SK-N-SH treated with all-trans-retinoic acid at 6 μM for 48 hours (cell line): ENCODE measurements around the gene GNAQ.

ENCODE experiments used
- ATAC-seq: fragments of 200-7000 bp; cut with Tn5 transposase; 3 replicates; pipeline ENCODE4 v1.9.1; 2020; ENCODE audit warnings: mild to moderate bottlenecking, moderate library complexity
- ARNTL ChIP-seq: fragments of 450-650 bp; formaldehyde crosslinking; IDR thresholded peaks from 2 replicates; pipeline ENCODE4 v1.5.0; 2020; ENCODE audit warnings: low read depth, mild to moderate bottlenecking, moderate library complexity, borderline replicate concordance
- BACH2 ChIP-seq: fragments of 250-450 bp; sonication (Bioruptor Pico); IDR thresholded peaks from 2 replicates; pipeline ENCODE4 v1.9.0; 2021; ENCODE audit warnings: mild to moderate bottlenecking, borderline replicate concordance
- CREB5 ChIP-seq: fragments of 250-450 bp; sonication (Bioruptor Pico); IDR thresholded peaks from 2 replicates; pipeline ENCODE4 v1.5.1; 2020; ENCODE audit warnings: low read depth, mild to moderate bottlenecking, moderate library complexity
- CSDC2 ChIP-seq: fragments of 250-450 bp; sonication (Bioruptor Pico); IDR thresholded peaks from 2 replicates; pipeline ENCODE4 v1.5.0; 2020; ENCODE audit warnings: mild to moderate bottlenecking, moderate library complexity
- CSRNP3 ChIP-seq: fragments of 250-450 bp; sonication (Bioruptor Pico); IDR thresholded peaks from 2 replicates; pipeline ENCODE4 v1.5.1; 2021; ENCODE audit warnings: mild to moderate bottlenecking, moderate library complexity
- ESRRG ChIP-seq: fragments of 250-450 bp; sonication (Bioruptor Pico); IDR thresholded peaks from 2 replicates; pipeline ENCODE4 v1.6.1; 2021; ENCODE audit warnings: mild to moderate bottlenecking
- GLIS3 ChIP-seq: fragments of 250-450 bp; sonication (Bioruptor Pico); IDR thresholded peaks from 2 replicates; pipeline ENCODE4 v1.5.0; 2020; ENCODE audit warnings: mild to moderate bottlenecking, moderate library complexity
- ISL1 ChIP-seq: fragments of 250-450 bp; sonication (Bioruptor Pico); IDR thresholded peaks from 2 replicates; pipeline ENCODE4 v2.1.2; 2022; ENCODE audit warnings: mild to moderate bottlenecking, moderate library complexity
- OSR1 ChIP-seq: fragments of 250-450 bp; sonication (Bioruptor Pico); IDR thresholded peaks from 2 replicates; pipeline ENCODE4 v1.8.0; 2022; ENCODE audit warnings: moderate library complexity, mild to moderate bottlenecking, inconsistent platforms
- POU6F1 ChIP-seq: fragments of 250-450 bp; sonication (Bioruptor Pico); IDR thresholded peaks from 2 replicates; pipeline ENCODE4 v1.8.0; 2021; ENCODE audit warnings: low read depth, mild to moderate bottlenecking, moderate library complexity, borderline replicate concordance
- PPARA ChIP-seq: fragments of 250-450 bp; sonication (Bioruptor Pico); IDR thresholded peaks from 2 replicates; pipeline ENCODE4 v1.5.0; 2020; ENCODE audit warnings: mild to moderate bottlenecking, borderline replicate concordance
- RARB ChIP-seq: fragments of 250-450 bp; sonication (Bioruptor Pico); IDR thresholded peaks from 2 replicates; pipeline ENCODE4 v1.8.0; 2021; ENCODE audit warnings: mild to moderate bottlenecking, moderate library complexity
- SNAI2 ChIP-seq: fragments of 250-450 bp; sonication (Bioruptor Pico); IDR thresholded peaks from 2 replicates; pipeline ENCODE4 v1.5.0; 2020; ENCODE audit warnings: mild to moderate bottlenecking, moderate library complexity
- TCF4 ChIP-seq: fragments of 250-450 bp; sonication (Bioruptor Pico); IDR thresholded peaks from 2 replicates; pipeline ENCODE4 v1.8.0; 2021; ENCODE audit warnings: mild to moderate bottlenecking, moderate library complexity, borderline replicate concordance
- TOX ChIP-seq: fragments of 250-450 bp; sonication (Bioruptor Pico); IDR thresholded peaks from 2 replicates; pipeline ENCODE4 v1.8.0; 2021; ENCODE audit warnings: mild to moderate bottlenecking, moderate library complexity, borderline replicate concordance
- ZC3H10 ChIP-seq: fragments of 250-450 bp; sonication (Bioruptor Pico); IDR thresholded peaks from 2 replicates; pipeline ENCODE4 v1.5.1; 2021; ENCODE audit warnings: mild to moderate bottlenecking, moderate library complexity
- ZFP3 ChIP-seq: fragments of 250-450 bp; sonication (Bioruptor Pico); IDR thresholded peaks from 2 replicates; pipeline ENCODE4 v1.5.0; 2020; ENCODE audit warnings: mild to moderate bottlenecking, moderate library complexity
- ZFP30 ChIP-seq: fragments of 450-650 bp; formaldehyde crosslinking; IDR thresholded peaks from 2 replicates; pipeline ENCODE4 v1.5.0; 2022; ENCODE audit warnings: mild to moderate bottlenecking, moderate library complexity
- ZNF565 ChIP-seq: fragments of 450-650 bp; formaldehyde crosslinking; conservative IDR thresholded peaks from 2 replicates; pipeline ENCODE4 v1.5.0; 2020; ENCODE audit warnings: low read depth, mild to moderate bottlenecking, moderate library complexity
- ZNF70 ChIP-seq: fragments of 450-650 bp; formaldehyde crosslinking; IDR thresholded peaks from 2 replicates; pipeline ENCODE4 v1.5.0; 2020; ENCODE audit warnings: mild to moderate bottlenecking, moderate library complexity
- ZNF8 ChIP-seq: fragments of 450-650 bp; formaldehyde crosslinking; IDR thresholded peaks from 2 replicates; pipeline ENCODE4 v1.5.0; 2020; ENCODE audit warnings: mild to moderate bottlenecking, moderate library complexity
- TF ChIP-seq, protein P1 (sequence below): fragments of 250-450 bp; sonication (Bioruptor Pico); IDR thresholded peaks from 2 replicates; pipeline ENCODE4 v1.8.0; 2020; ENCODE audit warnings: mild to moderate bottlenecking, moderate library complexity, borderline replicate concordance
- TF ChIP-seq, protein P2 (sequence below): fragments of 250-450 bp; sonication (Bioruptor Pico); IDR thresholded peaks from 2 replicates; pipeline ENCODE4 v1.5.0; 2020; ENCODE audit warnings: mild to moderate bottlenecking, moderate library complexity

Gene GNAQ

DNA sequence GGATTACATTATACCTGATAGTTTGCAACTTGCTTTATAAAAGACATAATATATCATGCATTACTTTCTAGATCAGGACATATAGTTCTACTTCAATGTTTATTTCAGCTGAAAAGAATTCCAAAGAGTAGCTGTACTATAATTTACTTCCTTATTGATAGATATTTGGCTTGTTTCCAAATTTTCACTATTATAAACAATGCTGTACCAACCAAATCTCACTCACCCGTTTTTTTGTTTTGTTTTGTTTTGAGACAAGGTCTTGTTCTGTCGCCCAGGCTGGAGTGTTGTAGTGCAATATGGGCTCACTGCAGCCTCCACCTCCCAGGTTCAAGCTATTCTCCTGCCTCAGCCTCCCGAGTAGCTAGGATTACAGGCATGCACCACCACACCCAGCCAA is 132.7 kb downstream of the GNAQ start (continued):
- TF ChIP-seq, protein P1, sequence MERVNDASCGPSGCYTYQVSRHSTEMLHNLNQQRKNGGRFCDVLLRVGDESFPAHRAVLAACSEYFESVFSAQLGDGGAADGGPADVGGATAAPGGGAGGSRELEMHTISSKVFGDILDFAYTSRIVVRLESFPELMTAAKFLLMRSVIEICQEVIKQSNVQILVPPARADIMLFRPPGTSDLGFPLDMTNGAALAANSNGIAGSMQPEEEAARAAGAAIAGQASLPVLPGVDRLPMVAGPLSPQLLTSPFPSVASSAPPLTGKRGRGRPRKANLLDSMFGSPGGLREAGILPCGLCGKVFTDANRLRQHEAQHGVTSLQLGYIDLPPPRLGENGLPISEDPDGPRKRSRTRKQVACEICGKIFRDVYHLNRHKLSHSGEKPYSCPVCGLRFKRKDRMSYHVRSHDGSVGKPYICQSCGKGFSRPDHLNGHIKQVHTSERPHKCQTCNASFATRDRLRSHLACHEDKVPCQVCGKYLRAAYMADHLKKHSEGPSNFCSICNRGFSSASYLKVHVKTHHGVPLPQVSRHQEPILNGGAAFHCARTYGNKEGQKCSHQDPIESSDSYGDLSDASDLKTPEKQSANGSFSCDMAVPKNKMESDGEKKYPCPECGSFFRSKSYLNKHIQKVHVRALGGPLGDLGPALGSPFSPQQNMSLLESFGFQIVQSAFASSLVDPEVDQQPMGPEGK (CRISPR knock-in tag): no peak
- no peak for TF ChIP-seq OSR1
- TF ChIP-seq, all 23 proteins: peak for 0

DNA sequence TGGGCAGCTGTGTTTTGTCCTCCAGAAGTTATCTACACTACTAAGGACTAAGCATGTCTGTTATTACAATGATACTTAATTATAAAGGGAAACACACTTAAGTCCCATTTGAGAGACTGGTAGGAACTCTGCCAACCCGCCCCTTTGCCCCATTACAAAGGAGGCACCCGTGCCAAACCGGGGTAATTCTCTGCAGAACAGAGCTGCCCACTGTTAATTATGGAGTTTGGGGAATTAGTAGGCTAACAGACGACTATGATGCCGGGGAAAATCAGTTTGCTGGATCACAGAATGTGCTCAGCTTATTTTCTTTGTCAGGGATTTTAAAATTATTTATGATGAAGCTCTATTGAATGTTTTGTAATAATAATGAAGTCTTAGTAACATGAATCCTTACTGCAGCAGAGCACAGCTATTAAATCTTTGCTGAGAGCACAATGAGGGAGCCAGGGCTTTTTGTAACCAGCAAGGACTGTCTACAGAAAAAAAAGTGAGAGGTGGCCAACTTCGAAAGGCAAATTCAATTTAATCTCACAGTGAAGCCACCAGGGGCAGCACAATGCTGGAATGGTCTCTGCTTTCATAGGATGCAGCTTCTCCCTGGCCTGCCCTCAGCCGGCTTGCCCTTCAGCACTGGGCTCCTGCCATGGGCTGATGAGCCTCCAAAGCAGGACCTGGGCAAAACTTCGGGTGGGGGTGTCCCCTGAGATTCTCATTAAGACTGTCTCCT is 134.5 kb downstream of the GNAQ start:
- TF ChIP-seq CSRNP3: no peak
- no peak for TF ChIP-seq ARNTL (CRISPR knock-in tag)
- peak; percentile 12; the same call in 1 of the 2 replicates for TF ChIP-seq CREB5 (CRISPR knock-in tag)
- no peak for TF ChIP-seq ZC3H10 (CRISPR knock-in tag)
- TF ChIP-seq GLIS3 (CRISPR knock-in tag): peak; percentile 71; the same call in 1 of the 2 replicates
- TF ChIP-seq POU6F1 (CRISPR knock-in tag): no peak
- no peak for TF ChIP-seq CSDC2 (CRISPR knock-in tag)
- no peak for TF ChIP-seq ZNF565 (CRISPR knock-in tag)
- TF ChIP-seq ISL1 (CRISPR knock-in tag): peak; percentile 96
- TF ChIP-seq PPARA (CRISPR knock-in tag): no peak
- no peak; the same call in 1 of the 2 replicates for TF ChIP-seq ZNF70 (CRISPR knock-in tag)
- peak; percentile 75; the same call in 1 of the 2 replicates for TF ChIP-seq ESRRG
- TF ChIP-seq, protein P1 (CRISPR knock-in tag): no peak
- TF ChIP-seq ZFP3 (CRISPR knock-in tag): no peak
- TF ChIP-seq ZFP30 (CRISPR knock-in tag): no peak
- no peak for TF ChIP-seq TOX
- TF ChIP-seq, protein P2, sequence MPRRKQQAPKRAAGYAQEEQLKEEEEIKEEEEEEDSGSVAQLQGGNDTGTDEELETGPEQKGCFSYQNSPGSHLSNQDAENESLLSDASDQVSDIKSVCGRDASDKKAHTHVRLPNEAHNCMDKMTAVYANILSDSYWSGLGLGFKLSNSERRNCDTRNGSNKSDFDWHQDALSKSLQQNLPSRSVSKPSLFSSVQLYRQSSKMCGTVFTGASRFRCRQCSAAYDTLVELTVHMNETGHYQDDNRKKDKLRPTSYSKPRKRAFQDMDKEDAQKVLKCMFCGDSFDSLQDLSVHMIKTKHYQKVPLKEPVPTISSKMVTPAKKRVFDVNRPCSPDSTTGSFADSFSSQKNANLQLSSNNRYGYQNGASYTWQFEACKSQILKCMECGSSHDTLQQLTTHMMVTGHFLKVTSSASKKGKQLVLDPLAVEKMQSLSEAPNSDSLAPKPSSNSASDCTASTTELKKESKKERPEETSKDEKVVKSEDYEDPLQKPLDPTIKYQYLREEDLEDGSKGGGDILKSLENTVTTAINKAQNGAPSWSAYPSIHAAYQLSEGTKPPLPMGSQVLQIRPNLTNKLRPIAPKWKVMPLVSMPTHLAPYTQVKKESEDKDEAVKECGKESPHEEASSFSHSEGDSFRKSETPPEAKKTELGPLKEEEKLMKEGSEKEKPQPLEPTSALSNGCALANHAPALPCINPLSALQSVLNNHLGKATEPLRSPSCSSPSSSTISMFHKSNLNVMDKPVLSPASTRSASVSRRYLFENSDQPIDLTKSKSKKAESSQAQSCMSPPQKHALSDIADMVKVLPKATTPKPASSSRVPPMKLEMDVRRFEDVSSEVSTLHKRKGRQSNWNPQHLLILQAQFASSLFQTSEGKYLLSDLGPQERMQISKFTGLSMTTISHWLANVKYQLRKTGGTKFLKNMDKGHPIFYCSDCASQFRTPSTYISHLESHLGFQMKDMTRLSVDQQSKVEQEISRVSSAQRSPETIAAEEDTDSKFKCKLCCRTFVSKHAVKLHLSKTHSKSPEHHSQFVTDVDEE (CRISPR knock-in tag): peak; percentile 94
- no peak for TF ChIP-seq OSR1
- no peak for TF ChIP-seq RARB (CRISPR knock-in tag)
- TF ChIP-seq TCF4 (CRISPR knock-in tag): peak; percentile 92
- no peak for TF ChIP-seq ZNF8 (CRISPR knock-in tag)
- no peak for TF ChIP-seq BACH2 (CRISPR knock-in tag)
- no peak for TF ChIP-seq SNAI2 (CRISPR knock-in tag)
- TF ChIP-seq, all 23 proteins: peak for 6
- ATAC-seq: peak; percentile 56
